Stomach (tissue), 4 donors: ENCODE data around the gene SGPL1.

Experiments used
- CTCF ChIP-seq, 7 experiments: fragments of 450-650 bp in 4 of 7; fragments of 200-600 bp in 3 of 7; sonication (generic) in 3 of 7; IDR thresholded peaks; one replicate each; pipeline ENCODE4 v1.5.1; 2016 to 2019; ENCODE audit warnings: antibody characterized with exemption in 7 of 7, control low read depth in 2 of 7, mild to moderate bottlenecking in 1 of 7
- POLR2AphosphoS5 ChIP-seq, 3 donors: sonication (generic); formaldehyde crosslinking; IDR thresholded peaks; one replicate each; pipeline ENCODE4 v1.6.1; 2016; ENCODE audit warnings: antibody characterized with exemption in 3 of 3

GRCh38 chr10:70805619-70806215 lies 10.0 kb upstream of the SGPL1 start:
- TF ChIP-seq POLR2AphosphoS5 (IDR thresholded peaks at IDR 0.05), result no peak
- TF ChIP-seq CTCF (IDR thresholded peaks at IDR 0.05), result no peak
